ENCODE measurements around the gene SCML2. TPM values are rescaled to one million over a fixed set of nuclear protein-coding genes. Genes with fewer than 3 reads are reported as not detected.

SCML2 gene
- 1.7 TPM in 2 replicates for total RNA-seq

DNA sequence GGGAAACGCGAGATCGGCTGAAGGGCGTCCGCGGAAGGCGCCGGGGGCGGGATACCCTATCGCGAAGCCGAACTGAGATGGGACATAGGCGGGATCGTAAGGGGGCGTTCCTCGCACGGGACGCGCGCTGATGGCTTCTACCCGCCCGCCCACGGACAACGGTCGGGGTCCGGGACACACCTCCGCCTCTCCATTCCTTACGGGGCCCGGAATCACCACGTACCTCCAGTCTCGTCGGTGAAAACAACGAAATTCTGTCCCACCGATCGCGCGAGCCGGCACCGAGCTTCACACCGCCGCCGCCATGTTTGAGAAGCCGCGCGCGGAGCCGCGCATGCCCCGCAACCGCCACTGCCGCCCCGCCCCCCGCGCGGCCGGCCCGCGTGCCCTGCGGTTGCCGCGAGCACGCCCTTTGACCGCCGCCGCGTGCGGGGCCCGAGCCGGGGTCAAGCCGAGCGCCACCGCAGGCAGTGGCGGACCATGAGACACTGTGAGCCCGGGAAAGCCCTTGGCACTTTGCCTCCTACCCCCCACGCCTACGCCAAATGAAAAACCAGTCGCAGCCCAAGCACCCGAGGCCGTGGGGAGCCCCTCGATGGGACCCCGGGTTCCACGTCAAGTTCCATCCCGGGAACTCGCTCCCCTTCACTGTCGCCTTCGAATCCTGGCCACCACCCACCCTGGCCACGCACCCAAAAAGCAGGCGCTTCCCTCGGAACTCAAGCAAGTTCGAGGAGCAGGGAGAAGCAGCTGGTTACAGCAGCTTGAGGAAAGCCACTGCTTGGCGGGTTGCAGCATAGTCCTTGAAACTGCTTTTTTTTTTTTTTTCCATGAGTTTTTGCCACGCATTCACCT is at the start of gene SCML2:
Gene SCML2 (minus strand): TSS at position 320 of the 855 bp plus-strand sequence. CDS start 20,617 bp downstream, outside the sequence.

DNA sequence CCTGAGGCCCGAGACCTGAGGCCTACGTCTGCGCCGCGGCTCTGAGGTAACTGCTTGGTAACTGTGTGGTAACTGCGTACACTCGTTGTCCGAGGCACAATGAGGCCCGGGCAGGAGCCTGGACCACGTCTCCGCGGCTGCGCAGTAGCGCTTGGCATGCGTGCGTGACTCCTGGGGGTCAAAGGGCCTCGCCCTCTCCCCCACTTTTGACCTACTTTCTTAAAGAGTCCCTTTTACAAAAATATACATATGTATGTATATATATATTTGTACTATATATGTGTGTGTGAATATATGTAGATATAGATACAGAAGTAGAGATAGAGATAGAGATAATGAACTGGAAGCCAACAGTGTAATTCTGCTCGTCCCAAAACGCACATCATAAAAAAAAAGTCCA is 133.7 kb downstream of the SCML2 start, which contains the start of gene BEND2:
Gene BEND2 (minus strand): TSS at position 101 of the 400 bp plus-strand sequence. CDS start 136 bp downstream, outside the sequence.

Other genes starting within 250 kb of the SCML2 start
- gene BEND2, start 133.8 kb downstream of the SCML2 start, total RNA-seq, result not detected in 2 replicates
- 3.1 and 3.9 TPM in 2 replicates for gene CDKL5, start 70.9 kb upstream of the SCML2 start, total RNA-seq

All from smooth muscle cell of trachea (primary cell).